Upper lobe of left lung (tissue), 6 donors: ENCODE data around the gene SLC38A5. TPM values are rescaled to one million over a fixed set of nuclear protein-coding genes. Genes with fewer than 3 reads are reported as not detected.

Source experiments
- small RNA-seq, 4 donors: library from RNA; depleted of rRNA; stranded (forward); fragments of <200 nt; gene quantifications; one replicate each; pipeline ENCODE3, GENCODE V24; 2016
- total RNA-seq, 6 donors: library from RNA; depleted of rRNA in 4 of 6; stranded (reverse); fragments of >200 nt in 4 of 6; gene quantifications; one replicate each; pipeline versions ENCODE4 v1.1.0 to v1.2.1, GENCODE V29; 2016 to 2021
- donor health status: DM: no; HTN: no; CAD: no; lungs with moderate emphysema.
- donor health status: DM: no; HTN: yes; CAD: no; lungs with severe emphysema.

SLC38A5 gene
- total RNA-seq, 6 donors from 2014 or later, result 10.2 to 32.4 (median 17.9) TPM

Small RNA genes lying within 50 kb of the gene (small RNA-seq; reads per million reads assigned to genes)
- gene AL606490.4, result 0 reads per million in 4 donors

Other genes starting within 250 kb of the SLC38A5 start
- not detected for gene SSX1, start 214.9 kb downstream of the SLC38A5 start, total RNA-seq
- not detected for gene SSX3, start 113.6 kb downstream of the SLC38A5 start, total RNA-seq
- gene SSX4, start 86.7 kb downstream of the SLC38A5 start, total RNA-seq, result not detected
- not detected for gene SSX4B, start 58.3 kb downstream of the SLC38A5 start, total RNA-seq
- 10 to 100 TPM; 25.2 to 49.1 (median 42.8) TPM for gene FTSJ1, start 5.9 kb upstream of the SLC38A5 start, total RNA-seq
- gene PORCN, start 38.7 kb upstream of the SLC38A5 start, total RNA-seq, result 10 to 100 TPM in 5 of 6 donors, 1 to 10 TPM in 1; 10.0 to 53.4 (median 14.3) TPM
- gene EBP, start 51.5 kb upstream of the SLC38A5 start, total RNA-seq, result 100 to 1,000 TPM in 2 of 6 donors, 10 to 100 TPM in 4; 21.0 to 101 (median 74.9) TPM
- gene TBC1D25, start 69.5 kb upstream of the SLC38A5 start, total RNA-seq, result 10 to 100 TPM; 15.2 to 26.4 (median 18.8) TPM
- gene RBM3, start 104.2 kb upstream of the SLC38A5 start, total RNA-seq, result 100 to 1,000 TPM; 129 to 486 (median 187) TPM
- gene WDR13, start 127.2 kb upstream of the SLC38A5 start, total RNA-seq, result 100 to 1,000 TPM in 5 of 6 donors, 10 to 100 TPM in 1; 71.2 to 185 (median 141) TPM
- 10 to 100 TPM; 11.7 to 46.0 (median 33.9) TPM for gene WAS, start 213.5 kb upstream of the SLC38A5 start, total RNA-seq
- gene SUV39H1, start 226.5 kb upstream of the SLC38A5 start, total RNA-seq, result 1 to 10 TPM; 1.2 to 7.3 (median 6.0) TPM